ENCODE data around the gene CD8B. TPM values are rescaled to one million over a fixed set of nuclear protein-coding genes. Genes with fewer than 3 reads are reported as not detected.

Gene CD8B
- total and polyA plus RNA-seq, 2 of the 13 experiments (the other 11 are each of a cell fraction or from before 2014, with no cell fraction given): 0.04 TPM; not detected in 1

GRCh38 chr2:86808315-86809161, 53.1 kb downstream of the CD8B start (continued):
- no peak for TF ChIP-seq SOX13 (IDR thresholded peaks at IDR 0.05)
- TF ChIP-seq SOX13 (CRISPR knock-in tag; conservative IDR thresholded peaks at IDR 0.05 in 1 of 2, IDR thresholded peaks at IDR 0.05 in 1 of 2): no peak; a peak in 1 of 4 replicates
- no peak for TF ChIP-seq JDP2 (CRISPR knock-in tag; IDR thresholded peaks at IDR 0.05; ENCODE audit: borderline replicate concordance)
- TF ChIP-seq PTBP1 (IDR thresholded peaks at IDR 0.05; ENCODE audit: low read depth, low read length, poor library complexity, severe bottlenecking): no peak
- TF ChIP-seq SATB2 (CRISPR knock-in tag; IDR thresholded peaks at IDR 0.05): no peak
- TF ChIP-seq HOXD1 (CRISPR knock-in tag; IDR thresholded peaks at IDR 0.05): no peak
- TF ChIP-seq SSRP1 (CRISPR knock-in tag; IDR thresholded peaks at IDR 0.05): no peak
- 0 out of 2 replicates have a peak, but pooled peaks have one; percentile 25 for TF ChIP-seq ZNF800 (CRISPR knock-in tag; IDR thresholded peaks at IDR 0.05)
- no peak for TF ChIP-seq ZBTB7B (CRISPR knock-in tag; IDR thresholded peaks at IDR 0.05)
- TF ChIP-seq ZSCAN25 (CRISPR knock-in tag; IDR thresholded peaks at IDR 0.05): peak; percentile 54; the same call in 1 of the 2 replicates
- TF ChIP-seq HHEX (CRISPR knock-in tag; IDR thresholded peaks at IDR 0.05): no peak
- TF ChIP-seq TCF12 (IDR thresholded peaks at IDR 0.05): no peak
- TF ChIP-seq TCF12 (CRISPR knock-in tag; IDR thresholded peaks at IDR 0.05): 0 out of 2 replicates have a peak, but pooled peaks have one; percentile 20
- TF ChIP-seq SNAI1 (CRISPR knock-in tag; IDR thresholded peaks at IDR 0.05; ENCODE audit: borderline replicate concordance): no peak
- TF ChIP-seq PHB2 (IDR thresholded peaks at IDR 0.05; ENCODE audit: partially characterized antibody): no peak
- no peak for TF ChIP-seq FOXC1 (CRISPR knock-in tag; IDR thresholded peaks at IDR 0.05; ENCODE audit: borderline replicate concordance)
- TF ChIP-seq FOXO4 (CRISPR knock-in tag; conservative IDR thresholded peaks at IDR 0.05): no peak
- TF ChIP-seq ZBTB1 (CRISPR knock-in tag; IDR thresholded peaks at IDR 0.05; ENCODE audit: borderline replicate concordance): no peak
- TF ChIP-seq, protein P1, sequence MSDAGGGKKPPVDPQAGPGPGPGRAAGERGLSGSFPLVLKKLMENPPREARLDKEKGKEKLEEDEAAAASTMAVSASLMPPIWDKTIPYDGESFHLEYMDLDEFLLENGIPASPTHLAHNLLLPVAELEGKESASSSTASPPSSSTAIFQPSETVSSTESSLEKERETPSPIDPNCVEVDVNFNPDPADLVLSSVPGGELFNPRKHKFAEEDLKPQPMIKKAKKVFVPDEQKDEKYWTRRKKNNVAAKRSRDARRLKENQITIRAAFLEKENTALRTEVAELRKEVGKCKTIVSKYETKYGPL (CRISPR knock-in tag; IDR thresholded peaks at IDR 0.05): no peak
- peak; percentile 93 for TF ChIP-seq KDM2A (CRISPR knock-in tag; IDR thresholded peaks at IDR 0.05; ENCODE audit: borderline replicate concordance, low read depth)
- 0 out of 2 replicates have a peak, but pooled peaks have one; percentile 68 for TF ChIP-seq GZF1 (CRISPR knock-in tag; IDR thresholded peaks at IDR 0.05)
- TF ChIP-seq MEF2D (CRISPR knock-in tag; IDR thresholded peaks at IDR 0.05): peak; percentile 82
- no peak for TF ChIP-seq THYN1 (CRISPR knock-in tag; IDR thresholded peaks at IDR 0.05; ENCODE audit: borderline replicate concordance, low read depth)
- TF ChIP-seq ZNF780A (CRISPR knock-in tag; IDR thresholded peaks at IDR 0.05): no peak
- TF ChIP-seq FOSL2 (CRISPR knock-in tag; IDR thresholded peaks at IDR 0.05): no peak
- no peak for TF ChIP-seq ZSCAN21 (CRISPR knock-in tag; IDR thresholded peaks at IDR 0.05; ENCODE audit: borderline replicate concordance)
